Mesendoderm (in vitro differentiated cells): ENCODE measurements around the gene HCK.

Experiments used
- DNase-seq: peaks from one replicate; pipeline ENCODE4 v3.0.0; 2013
- H2AK5ac ChIP-seq: 2 replicates; pipeline ENCODE4 v1.6.1; 2013; ENCODE audit warnings: low read length, inconsistent platforms
- H2BK120ac ChIP-seq: 2 replicates; pipeline ENCODE4 v1.6.1; 2013; ENCODE audit warnings: low read depth, mild to moderate bottlenecking, low read length, moderate library complexity, mixed read lengths
- H2BK15ac ChIP-seq: replicated peaks from 2 replicates; pipeline ENCODE4 v1.6.1; 2013; ENCODE audit warnings: low read depth, mild to moderate bottlenecking, moderate library complexity
- H2BK5ac ChIP-seq: 2 replicates; pipeline ENCODE4 v1.6.1; 2013; ENCODE audit warnings: low read length, inconsistent platforms
- H3K18ac ChIP-seq: 2 replicates; pipeline ENCODE4 v1.6.1; 2013; ENCODE audit warnings: mild to moderate bottlenecking, low read length, mixed read lengths
- H3K23ac ChIP-seq: one replicate; pipeline ENCODE4 v1.6.1; 2013; ENCODE audit warnings: low read length
- H3K27ac ChIP-seq: 2 replicates; pipeline ENCODE4 v1.5.1; 2013; ENCODE audit warnings: low read depth, mild to moderate bottlenecking, inconsistent platforms, low read length, moderate library complexity
- H3K27me3 ChIP-seq: 2 replicates; pipeline ENCODE4 v1.6.1; 2013; ENCODE audit warnings: low read length, control low read depth, mild to moderate bottlenecking, inconsistent platforms; ENCODE audit not compliant: insufficient read depth, poor library complexity
- H3K36me3 ChIP-seq: 2 replicates; pipeline ENCODE4 v1.6.1; 2013; ENCODE audit warnings: low read length, inconsistent platforms; ENCODE audit not compliant: control insufficient read depth, insufficient read depth
- H3K4ac ChIP-seq: one replicate; pipeline ENCODE4 v1.6.1; 2013; ENCODE audit warnings: low read depth, mild to moderate bottlenecking, low read length, moderate library complexity
- H3K4me1 ChIP-seq: 2 replicates; pipeline ENCODE4 v1.6.1; 2013; ENCODE audit warnings: low read depth, low read length, inconsistent platforms; ENCODE audit not compliant: control insufficient read depth
- H3K4me2 ChIP-seq: 2 replicates; pipeline ENCODE4 v1.6.1; 2013; ENCODE audit warnings: low read length
- H3K4me3 ChIP-seq: 2 replicates; pipeline ENCODE4 v1.5.1; 2013; ENCODE audit warnings: mild to moderate bottlenecking, low read length
- H3K56ac ChIP-seq: one replicate; pipeline ENCODE4 v1.6.1; 2013; ENCODE audit warnings: low read length
- H3K79me1 ChIP-seq: 2 replicates; pipeline ENCODE4 v1.6.1; 2013; ENCODE audit warnings: low read length, inconsistent platforms
- H3K79me2 ChIP-seq: 2 replicates; pipeline ENCODE4 v1.6.1; 2013; ENCODE audit warnings: mild to moderate bottlenecking, low read length; ENCODE audit not compliant: control insufficient read depth, insufficient read depth
- H3K9ac ChIP-seq: 2 replicates; pipeline ENCODE4 v1.6.1; 2013; ENCODE audit warnings: low read length, inconsistent platforms
- H4K5ac ChIP-seq: one replicate; pipeline ENCODE4 v1.6.1; 2013; ENCODE audit warnings: low read length
- H4K8ac ChIP-seq: one replicate; pipeline ENCODE4 v1.6.1; 2013; ENCODE audit warnings: low read depth, mild to moderate bottlenecking, control low read depth, low read length, moderate library complexity
- WGBS: extraction: QIAGEN DNeasy Blood & Tissue Kit; methylation state at CpG from one replicate; pipeline ENCODE4 v1.1.7; 2013; ENCODE audit warnings: low lambda C conversion rate, missing lambda C conversion rate; ENCODE audit not compliant: insufficient coverage; ENCODE audit errors: extremely low coverage; 5-methylcytosine and 5-hydroxymethylcytosine counted together

Gene HCK

GRCh38 chr20:32079655-32080109 lies 27.6 kb downstream of the HCK start:
- H3K9ac ChIP-seq, result no peak overlapping the region
- peak; percentile 8 for DNase-seq
- no peaks in the 10 kb centered on the region for H3K79me2 ChIP-seq
- H3K4ac ChIP-seq, result no peak overlapping the region
- no peak overlapping the region for H3K4me2 ChIP-seq
- H2AK5ac ChIP-seq, result no peak overlapping the region
- no peak overlapping the region for H4K8ac ChIP-seq
- no peak overlapping the region for H3K4me3 ChIP-seq
- H3K27me3 ChIP-seq, result no peaks in the 10 kb centered on the region
- no peaks in the 10 kb centered on the region for H3K36me3 ChIP-seq
- no peak overlapping the region for H2BK5ac ChIP-seq
- H3K56ac ChIP-seq, result no peak overlapping the region
- H2BK15ac ChIP-seq, result no peak overlapping the region
- no CpG with 5 or more reads among the region's 8 CpGs for WGBS
- no peaks in the 10 kb centered on the region for H3K4me1 ChIP-seq
- H3K79me1 ChIP-seq, result no peaks in the 10 kb centered on the region
- H3K27ac ChIP-seq, result no peak overlapping the region
- no peak overlapping the region for H2BK120ac ChIP-seq
- no peak overlapping the region for H3K23ac ChIP-seq
- H3K18ac ChIP-seq, result no peak overlapping the region
- no peak overlapping the region for H4K5ac ChIP-seq

DNA sequence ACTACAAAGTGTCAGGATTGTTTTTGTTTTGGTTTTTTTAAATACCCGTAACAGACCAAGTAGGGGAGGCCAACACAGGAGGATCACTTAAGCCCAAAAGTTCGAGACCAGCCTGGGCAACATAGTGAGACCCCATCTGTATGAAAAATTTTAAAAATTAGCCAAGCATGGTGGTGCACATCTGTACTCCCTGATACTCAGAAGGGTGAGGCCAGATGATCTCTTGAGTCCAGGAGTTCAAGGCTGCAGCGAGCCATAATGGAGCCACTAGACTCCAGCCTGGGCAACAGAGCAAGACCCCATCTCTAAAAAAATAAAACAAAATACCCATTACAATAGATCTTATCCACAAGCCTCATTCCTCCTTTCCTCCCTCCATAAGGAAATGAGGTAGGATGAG lies 28.7 kb downstream of the HCK start:
- WGBS, result no CpG with 5 or more reads among the region's 3 CpGs
- Histone ChIP-seq H4K5ac (no peak overlapping the region), H3K36me3 (no peaks in the 10 kb centered on the region)

GRCh38 chr20:32083469-32083868 lies 31.4 kb downstream of the HCK start:
- Histone ChIP-seq H2BK15ac (no peak overlapping the region), H3K23ac (no peak overlapping the region), H3K4me3 (no peak overlapping the region), H3K4me1 (no peaks in the 10 kb centered on the region), H2AK5ac (no peak overlapping the region), H3K79me1 (no peaks in the 10 kb centered on the region), H3K27ac (no peak overlapping the region), H3K79me2 (no peaks in the 10 kb centered on the region), H3K4ac (no peak overlapping the region), H2BK5ac (no peak overlapping the region), H3K27me3 (no peaks in the 10 kb centered on the region), H4K8ac (no peak overlapping the region), H3K4me2 (no peak overlapping the region), H2BK120ac (no peak overlapping the region), H3K9ac (no peak overlapping the region), H3K56ac (no peak overlapping the region), H4K5ac (no peak overlapping the region), H3K18ac (no peak overlapping the region), H3K36me3 (no peaks in the 10 kb centered on the region)
- no CpG with 5 or more reads among the region's 6 CpGs for WGBS
- DNase-seq, result no peak

More for the DNA sequence above, 28.7 kb downstream of the HCK start:
- Histone ChIP-seq H3K79me2 (no peaks in the 10 kb centered on the region), H2AK5ac (no peak overlapping the region), H3K23ac (no peak overlapping the region), H3K18ac (no peak overlapping the region), H2BK5ac (no peak overlapping the region), H2BK15ac (no peak overlapping the region), H3K4me3 (no peak overlapping the region), H3K4me1 (no peaks in the 10 kb centered on the region), H3K4me2 (no peak overlapping the region), H2BK120ac (no peak overlapping the region), H4K8ac (no peak overlapping the region), H3K27ac (no peak overlapping the region), H3K56ac (no peak overlapping the region), H3K9ac (no peak overlapping the region), H3K79me1 (no peaks in the 10 kb centered on the region), H3K27me3 (no peaks in the 10 kb centered on the region), H3K4ac (no peak overlapping the region)
- no peak for DNase-seq

GRCh38 chr20:32087070-32087469 lies 35.0 kb downstream of the HCK start:
- Histone ChIP-seq H3K56ac (no peak overlapping the region), H2BK5ac (no peak overlapping the region), H3K18ac (no peak overlapping the region), H3K79me1 (no peaks in the 10 kb centered on the region), H3K27ac (no peak overlapping the region), H3K4me2 (no peak overlapping the region), H2BK120ac (no peak overlapping the region), H3K4ac (no peak overlapping the region), H3K4me3 (no peak overlapping the region), H3K9ac (no peak overlapping the region), H2AK5ac (no peak overlapping the region), H4K5ac (no peak overlapping the region), H3K4me1 (no peaks in the 10 kb centered on the region), H3K36me3 (no peaks in the 10 kb centered on the region), H4K8ac (no peak overlapping the region), H3K79me2 (no peaks in the 10 kb centered on the region), H2BK15ac (no peak overlapping the region), H3K23ac (no peak overlapping the region), H3K27me3 (no peaks in the 10 kb centered on the region)
- no peak for DNase-seq
- WGBS, result no CpG with 5 or more reads among the region's 3 CpGs

- Histone ChIP-seq H3K18ac (no peak overlapping the region), H2BK15ac (no peak overlapping the region), H4K5ac (no peak overlapping the region), H2BK5ac (no peak overlapping the region), H3K4me2 (no peak overlapping the region), H3K56ac (no peak overlapping the region), H3K79me1 (no peaks in the 10 kb centered on the region), H2BK120ac (no peak overlapping the region), H3K4ac (no peak overlapping the region), H3K36me3 (no peaks in the 10 kb centered on the region), H3K23ac (no peak overlapping the region), H3K27me3 (no peaks in the 10 kb centered on the region), H2AK5ac (no peak overlapping the region), H4K8ac (no peak overlapping the region), H3K79me2 (no peaks in the 10 kb centered on the region), H3K9ac (no peak overlapping the region), H3K4me1 (no peaks in the 10 kb centered on the region), H3K27ac (no peak overlapping the region), H3K4me3 (no peak overlapping the region)
- no CpG with 5 or more reads among the region's 3 CpGs for WGBS
- DNase-seq, result no peak
These were observed 36.7 kb downstream of the HCK start for GRCh38 chr20:32088759-32089158.

GRCh38 chr20:32089637-32090362 lies 37.8 kb downstream of the HCK start:
- no peak overlapping the region for H3K4me2 ChIP-seq
- H3K36me3 ChIP-seq, result no peaks in the 10 kb centered on the region
- no peaks in the 10 kb centered on the region for H3K79me1 ChIP-seq
- H3K4me3 ChIP-seq, result no peak overlapping the region
- H2BK120ac ChIP-seq, result no peak overlapping the region
- no peak overlapping the region for H4K8ac ChIP-seq
- no peak overlapping the region for H3K4ac ChIP-seq
- no peaks in the 10 kb centered on the region for H3K27me3 ChIP-seq
- no peak overlapping the region for H3K23ac ChIP-seq
- H2BK15ac ChIP-seq, result no peak overlapping the region
- H3K56ac ChIP-seq, result no peak overlapping the region
- peak; percentile 63 for DNase-seq
- no peak overlapping the region for H2BK5ac ChIP-seq
- H3K4me1 ChIP-seq, result no peaks in the 10 kb centered on the region
- no peak overlapping the region for H2AK5ac ChIP-seq
- no peak overlapping the region for H4K5ac ChIP-seq
- no peak overlapping the region for H3K27ac ChIP-seq
- no peak overlapping the region for H3K9ac ChIP-seq
- WGBS, result no CpG with 5 or more reads among the region's 5 CpGs
- no peaks in the 10 kb centered on the region for H3K79me2 ChIP-seq
- no peak overlapping the region for H3K18ac ChIP-seq
